Measurements from ENCODE around the gene ZNF217.

- TF ChIP-seq CTCF (IDR thresholded peaks at IDR 0.05): no peak
- TF ChIP-seq EZH2 (IDR thresholded peaks at IDR 0.05; ENCODE audit: borderline replicate concordance, insufficient read depth, low read depth, low read length, poor library complexity, severe bottlenecking): no peak
Observed at GRCh38 chr20:53580376-53581111, 13.1 kb downstream of the ZNF217 start.

Measured in B cell (primary cell).